Uterus (tissue), 4 donors: ENCODE data around the gene CAPRIN1. TPM values are rescaled to one million over a fixed set of nuclear protein-coding genes. Genes with fewer than 3 reads are reported as not detected.
"Not testable (repeated sequence)": the region's sequence is repeated elsewhere in the genome, so short reads cannot be mapped to it uniquely, and the experiment has no call there.

Source experiments
- DNase-seq, 2 donors: peaks; one replicate each; pipeline ENCODE4 v3.0.0-alpha.2; 2019 to 2020
- H3K27ac ChIP-seq, 2 donors: fragments of 200-600 bp; sonication (generic); 1 replicate in 1 of 2; 2 replicates in 1 of 2; pipeline ENCODE4 v1.5.1; 2016 to 2018
- H3K27me3 ChIP-seq, 2 donors: fragments of 200-600 bp; sonication (generic); one replicate each; pipeline ENCODE4 v1.5.1; 2018 to 2019; ENCODE audit warnings: control low read depth in 1 of 2
- H3K36me3 ChIP-seq, 2 donors: fragments of 200-600 bp; sonication (generic); one replicate each; pipeline ENCODE4 v1.5.1; 2019; ENCODE audit warnings: control low read depth in 1 of 2
- H3K4me1 ChIP-seq, 2 donors: fragments of 200-600 bp; sonication (generic); one replicate each; pipeline ENCODE4 v1.5.1; 2018 to 2019; ENCODE audit warnings: control low read depth in 1 of 2
- H3K4me3 ChIP-seq, 2 donors: fragments of 200-600 bp; sonication (generic); 1 replicate in 1 of 2; 2 replicates in 1 of 2; pipeline ENCODE4 v1.5.1; 2018 to 2019; ENCODE audit warnings: mild to moderate bottlenecking in 1 of 2
- H3K9me3 ChIP-seq, 2 donors: fragments of 200-600 bp; sonication (generic); one replicate each; pipeline ENCODE4 v1.5.1; 2019; ENCODE audit warnings: control low read depth in 1 of 2
- POLR2A ChIP-seq, 2 donors: fragments of 450-650 bp; IDR thresholded peaks; one replicate each; pipeline ENCODE4 v1.6.1; 2016; ENCODE audit warnings: antibody characterized with exemption in 2 of 2, mild to moderate bottlenecking in 1 of 2, moderate library complexity in 1 of 2
- intact Hi-C: fragments of 100-400 bp; cut with DNase I; formaldehyde crosslinking; loops from one replicate; pipeline ENCODE4 v1.15.1; 2023; ENCODE audit warnings: low total_unique reads
- total RNA-seq, 4 donors: library from RNA; depleted of rRNA in 3 of 4; stranded (reverse); fragments of >200 nt in 3 of 4; gene quantifications; one replicate each; pipeline versions ENCODE4 v1.1.0 to v1.2.4, GENCODE V29; 2014 to 2023
- TF ChIP-seq, protein P1 (sequence below), 4 experiments: fragments of 200-600 bp in 2 of 4; fragments of 450-650 bp in 2 of 4; sonication (generic) in 2 of 4; IDR thresholded peaks; one replicate each; pipeline ENCODE4 v1.5.1; 2016 to 2019; ENCODE audit warnings: antibody characterized with exemption in 4 of 4, mild to moderate bottlenecking in 2 of 4, moderate library complexity in 1 of 4
- donor health status: DM: yes; HTN: yes; CAD: no.

Gene CAPRIN1
- total RNA-seq, 4 donors from 2014 or later, result 118 to 252 (median 169) TPM

GRCh38 chr11:34055218-34056000, 3.9 kb downstream of the CAPRIN1 start:
- Histone ChIP-seq H3K4me1 (peaks cover 9 to 19% of the 10 kb centered on the region in 2 donors), H3K36me3 (no peaks in the 10 kb centered on the region), H3K4me3 (no peak overlapping the region), H3K27me3 (no peaks in the 10 kb centered on the region), H3K9me3 (no peaks in the 10 kb centered on the region), H3K27ac (no peak overlapping the region)
- no peak for TF ChIP-seq POLR2A (IDR thresholded peaks at IDR 0.05)
- intact Hi-C loops, result no loop called here
- no peak for DNase-seq

DNA sequence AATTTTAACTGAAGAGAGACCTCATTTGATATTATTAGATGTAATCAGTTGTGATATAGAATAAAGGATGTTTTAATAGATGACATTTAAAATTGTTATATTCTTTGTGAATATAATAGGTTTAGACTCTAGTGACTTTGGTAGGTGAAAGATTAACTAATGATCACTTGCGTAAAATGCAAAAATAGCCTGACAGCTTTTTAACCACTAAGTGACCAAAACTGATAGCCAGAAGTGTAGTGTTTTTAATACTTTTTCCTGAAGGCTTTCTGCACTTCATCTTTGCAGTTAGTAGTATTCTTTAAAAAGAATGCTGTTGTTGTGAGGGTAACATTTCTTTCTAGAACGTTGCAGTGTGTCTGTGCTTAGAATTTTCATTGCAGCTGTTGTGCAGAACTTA, 5.1 kb downstream of the CAPRIN1 start:
- TF ChIP-seq, protein P1, sequence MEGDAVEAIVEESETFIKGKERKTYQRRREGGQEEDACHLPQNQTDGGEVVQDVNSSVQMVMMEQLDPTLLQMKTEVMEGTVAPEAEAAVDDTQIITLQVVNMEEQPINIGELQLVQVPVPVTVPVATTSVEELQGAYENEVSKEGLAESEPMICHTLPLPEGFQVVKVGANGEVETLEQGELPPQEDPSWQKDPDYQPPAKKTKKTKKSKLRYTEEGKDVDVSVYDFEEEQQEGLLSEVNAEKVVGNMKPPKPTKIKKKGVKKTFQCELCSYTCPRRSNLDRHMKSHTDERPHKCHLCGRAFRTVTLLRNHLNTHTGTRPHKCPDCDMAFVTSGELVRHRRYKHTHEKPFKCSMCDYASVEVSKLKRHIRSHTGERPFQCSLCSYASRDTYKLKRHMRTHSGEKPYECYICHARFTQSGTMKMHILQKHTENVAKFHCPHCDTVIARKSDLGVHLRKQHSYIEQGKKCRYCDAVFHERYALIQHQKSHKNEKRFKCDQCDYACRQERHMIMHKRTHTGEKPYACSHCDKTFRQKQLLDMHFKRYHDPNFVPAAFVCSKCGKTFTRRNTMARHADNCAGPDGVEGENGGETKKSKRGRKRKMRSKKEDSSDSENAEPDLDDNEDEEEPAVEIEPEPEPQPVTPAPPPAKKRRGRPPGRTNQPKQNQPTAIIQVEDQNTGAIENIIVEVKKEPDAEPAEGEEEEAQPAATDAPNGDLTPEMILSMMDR (IDR thresholded peaks at IDR 0.05), result no peak
- no peak for TF ChIP-seq POLR2A (IDR thresholded peaks at IDR 0.05)
- Histone ChIP-seq H3K4me1 (peaks cover 9 to 15% of the 10 kb centered on the region in 2 donors), H3K36me3 (no peaks in the 10 kb centered on the region), H3K4me3 (no peak overlapping the region), H3K9me3 (no peaks in the 10 kb centered on the region), H3K27me3 (no peaks in the 10 kb centered on the region), H3K27ac (no peak overlapping the region)
- no peak for DNase-seq
- intact Hi-C loops, result no loop called here

DNA sequence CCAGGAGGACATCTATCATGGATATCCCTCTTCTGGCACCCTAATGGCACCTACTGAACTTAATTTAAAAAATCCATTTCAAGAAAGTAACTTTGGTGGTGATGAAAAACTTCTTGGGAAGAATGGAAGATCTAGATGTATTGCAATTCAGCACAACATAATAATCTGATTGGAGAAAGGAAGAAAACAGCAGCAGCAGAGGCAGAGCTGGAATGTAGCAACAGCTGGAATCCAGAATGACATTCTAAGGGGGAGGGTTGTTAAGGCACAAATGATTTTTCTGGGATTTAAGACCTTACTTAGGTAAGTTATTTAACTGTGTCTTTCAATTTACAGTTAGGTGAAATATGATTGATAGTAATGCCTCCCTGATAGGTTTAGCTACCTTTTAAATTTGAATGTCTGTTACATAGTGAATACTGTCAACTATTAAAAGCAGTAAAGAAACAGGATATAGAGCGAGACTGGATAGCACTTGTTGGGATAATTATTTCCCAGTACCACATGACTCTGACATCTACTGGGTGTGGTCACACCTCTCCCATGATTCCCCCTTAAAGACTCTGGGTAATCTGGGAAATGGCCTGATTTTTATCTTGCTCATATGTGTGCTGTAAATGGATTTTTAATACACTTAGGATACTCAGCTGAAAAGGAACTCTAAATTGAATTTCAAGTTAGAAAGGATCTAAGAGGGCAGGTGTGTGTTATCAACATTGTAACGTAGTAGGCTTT, 11.7 kb downstream of the CAPRIN1 start:
- Histone ChIP-seq H3K27ac (no peak overlapping the region), H3K27me3 (no peaks in the 10 kb centered on the region), H3K4me3 (no peak overlapping the region), H3K9me3 (no peaks in the 10 kb centered on the region), H3K4me1 (peaks cover 6 to 7% of the 10 kb centered on the region in 2 donors), H3K36me3 (no peaks in the 10 kb centered on the region)
- intact Hi-C loops, result no loop called here
- TF ChIP-seq POLR2A (IDR thresholded peaks at IDR 0.05), result no peak
- TF ChIP-seq, protein P1 (IDR thresholded peaks at IDR 0.05), result no peak
- DNase-seq, result no peak

DNA sequence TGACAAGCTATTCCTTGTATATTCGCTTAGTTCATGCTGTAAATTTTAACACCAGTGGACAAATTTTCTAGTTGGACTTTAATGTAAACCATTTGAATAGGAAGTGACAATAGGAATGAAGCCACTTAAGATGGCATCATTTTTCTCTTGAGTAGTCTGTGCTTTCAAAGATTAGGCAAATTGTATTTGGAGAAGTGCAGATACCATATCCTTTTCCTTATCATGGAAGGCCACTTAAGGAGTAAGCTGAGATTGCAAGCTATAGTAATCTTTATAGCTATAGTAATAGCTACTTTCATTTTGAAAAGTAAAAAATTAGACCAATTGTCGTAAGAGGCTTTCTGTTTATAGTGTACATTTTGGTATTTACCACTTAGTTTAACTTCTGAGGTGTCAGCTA, 12.8 kb downstream of the CAPRIN1 start:
- TF ChIP-seq POLR2A (IDR thresholded peaks at IDR 0.05), result no peak
- TF ChIP-seq, protein P1 (IDR thresholded peaks at IDR 0.05), result no peak
- H3K36me3 ChIP-seq, result no peaks in the 10 kb centered on the region
- H3K4me1 ChIP-seq, result peaks cover 6 to 7% of the 10 kb centered on the region in 2 donors
- intact Hi-C loops, result no loop called here
- no peaks in the 10 kb centered on the region for H3K9me3 ChIP-seq
- H3K27ac ChIP-seq, result no peak overlapping the region
- DNase-seq, result no peak
- H3K27me3 ChIP-seq, result no peaks in the 10 kb centered on the region
- no peak overlapping the region for H3K4me3 ChIP-seq

GRCh38 chr11:34065505-34066203, 14.1 kb downstream of the CAPRIN1 start:
- H3K9me3 ChIP-seq, result no peaks in the 10 kb centered on the region
- no peaks in the 10 kb centered on the region for H3K36me3 ChIP-seq
- DNase-seq, result no peak
- no peak overlapping the region for H3K4me3 ChIP-seq
- peaks cover 6 to 7% of the 10 kb centered on the region in 2 donors for H3K4me1 ChIP-seq
- H3K27me3 ChIP-seq, result no peaks in the 10 kb centered on the region
- no peak overlapping the region for H3K27ac ChIP-seq
- TF ChIP-seq, protein P1 (IDR thresholded peaks at IDR 0.05), result no peak
- TF ChIP-seq POLR2A (IDR thresholded peaks at IDR 0.05), result no peak
- intact Hi-C loops, result no loop called here

DNA sequence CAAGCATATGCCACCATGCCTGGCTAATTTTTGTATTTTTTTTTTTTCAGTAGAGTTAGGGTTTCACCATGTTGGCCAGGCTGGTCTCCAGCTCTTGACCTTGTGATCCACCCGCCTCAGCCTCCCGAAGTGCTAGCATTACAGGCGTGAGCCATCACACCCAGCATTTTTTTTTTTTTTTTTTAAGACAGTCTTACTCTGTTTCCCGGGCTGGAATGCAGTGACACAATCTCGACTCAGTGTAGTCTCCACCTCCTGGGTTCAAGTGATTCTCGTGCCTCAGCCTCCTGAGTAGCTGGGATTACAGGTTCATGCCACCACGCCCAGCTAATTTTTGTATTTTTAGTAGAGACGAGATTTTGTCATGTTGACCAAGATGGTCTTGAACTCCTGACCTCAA, 15.2 kb downstream of the CAPRIN1 start:
- H3K9me3 ChIP-seq, DNase-seq, H3K4me3 ChIP-seq, H3K27ac ChIP-seq, H3K4me1 ChIP-seq, H3K36me3 ChIP-seq, intact Hi-C loops, H3K27me3 ChIP-seq: not testable (repeated sequence)
